Peyer's patch (tissue), 4 donors: ENCODE measurements around the gene ATL3. TPM values are rescaled to one million over a fixed set of nuclear protein-coding genes. Genes with fewer than 3 reads are reported as not detected.

ENCODE experiments used
- DNase-seq, 3 donors: peaks; one replicate each; pipeline ENCODE4 v3.0.0-alpha.2; 2017 to 2019
- H3K27ac ChIP-seq, 4 donors: fragments of 200-600 bp; sonication (generic); one replicate each; pipeline ENCODE4 v1.5.1; 2016 to 2019
- H3K27me3 ChIP-seq, 2 donors: fragments of 200-600 bp; sonication (generic); one replicate each; pipeline ENCODE4 v1.5.1; 2019
- H3K36me3 ChIP-seq, 3 donors: fragments of 200-600 bp; sonication (generic); one replicate each; pipeline ENCODE4 v1.5.1; 2016 to 2019
- H3K4me1 ChIP-seq, 4 donors: fragments of 200-600 bp; sonication (generic); one replicate each; pipeline ENCODE4 v1.5.1; 2016 to 2019
- H3K4me3 ChIP-seq, 4 donors: fragments of 200-600 bp; sonication (generic); 1 replicate in 3 of 4; 2 replicates in 1 of 4; pipeline ENCODE4 v1.5.1; 2016 to 2019; ENCODE audit warnings: mild to moderate bottlenecking in 1 of 4
- H3K9me3 ChIP-seq, 4 donors: fragments of 200-600 bp; sonication (generic); one replicate each; pipeline ENCODE4 v1.5.1; 2016 to 2019; ENCODE audit warnings: mild to moderate bottlenecking in 1 of 4
- CTCF ChIP-seq, 6 experiments: fragments of 450-650 bp in 4 of 6; fragments of 200-600 bp in 2 of 6; sonication (generic) in 1 of 6; IDR thresholded peaks; one replicate each; pipeline ENCODE4 v1.5.1; 2017 to 2019; ENCODE audit warnings: antibody characterized with exemption in 6 of 6, mild to moderate bottlenecking in 3 of 6, moderate library complexity in 1 of 6
- POLR2A ChIP-seq, 2 donors: fragments of 450-650 bp; IDR thresholded peaks; one replicate each; pipeline ENCODE4 v1.5.1; 2017; ENCODE audit warnings: antibody characterized with exemption in 2 of 2, mild to moderate bottlenecking in 2 of 2, moderate library complexity in 2 of 2
- total RNA-seq, 4 donors: library from RNA; depleted of rRNA; stranded (reverse); fragments of >200 nt; gene quantifications; one replicate each; pipeline ENCODE4 v1.1.0, GENCODE V29; 2016

The ATL3 gene
- total RNA-seq, 4 donors from 2014 or later: 25.5 to 38.4 (median 31.3) TPM

DNA sequence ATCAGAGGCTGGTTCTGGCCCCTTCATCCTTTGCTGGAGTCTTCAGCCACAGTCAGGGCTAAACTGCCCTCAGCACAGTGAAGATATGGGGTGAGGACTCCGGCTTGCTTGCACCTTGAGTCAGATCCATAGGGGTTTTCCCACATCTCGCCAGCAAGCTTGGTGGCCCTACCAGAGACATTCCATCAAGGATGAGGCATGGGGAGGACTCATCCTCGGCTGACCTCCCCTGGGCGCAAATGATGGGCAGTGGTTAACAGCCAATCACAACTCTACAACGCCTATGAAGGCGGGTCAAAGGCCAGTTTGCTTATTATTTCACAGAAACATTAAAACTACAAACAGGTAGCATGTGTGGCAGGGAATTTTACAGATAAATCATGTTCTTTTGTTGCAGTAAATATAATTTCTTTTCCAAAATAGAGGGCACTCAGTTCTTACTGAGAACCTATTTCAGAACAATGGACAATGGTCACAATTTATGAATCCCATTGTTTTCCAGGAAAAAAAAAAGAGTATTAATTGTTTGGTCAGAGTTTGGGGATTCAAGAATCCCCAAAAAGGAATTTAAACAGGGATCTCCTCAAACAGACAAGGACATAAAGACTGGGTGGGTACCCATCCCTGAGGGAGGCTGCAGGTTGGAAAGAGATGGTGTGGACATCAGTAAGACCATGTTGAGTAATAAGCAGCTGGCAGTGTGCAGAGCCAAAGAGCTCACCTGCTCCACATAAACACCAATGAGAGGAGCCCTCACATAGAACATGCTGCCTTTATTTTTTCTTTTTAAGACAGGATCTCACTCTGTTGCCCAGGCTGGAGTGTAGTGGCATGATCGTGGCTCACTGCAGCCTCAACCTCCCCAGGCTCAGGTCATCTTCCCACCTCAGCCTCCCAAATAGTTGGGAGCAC, 71.7 kb downstream of the ATL3 start:
- peaks cover 0 to 6% (median 0%) of the 10 kb centered on the region in 4 donors for H3K4me1 ChIP-seq
- H3K27me3 ChIP-seq: no peaks in the 10 kb centered on the region
- no peak overlapping the region for H3K27ac ChIP-seq
- peaks cover 0 to 6% (median 0%) of the 10 kb centered on the region in 3 donors for H3K36me3 ChIP-seq
- no peak overlapping the region for H3K4me3 ChIP-seq
- TF ChIP-seq CTCF (IDR thresholded peaks at IDR 0.05): no peak
- DNase-seq: peak in 1 of 3 donors; percentile 41
- H3K9me3 ChIP-seq: no peaks in the 10 kb centered on the region

DNA sequence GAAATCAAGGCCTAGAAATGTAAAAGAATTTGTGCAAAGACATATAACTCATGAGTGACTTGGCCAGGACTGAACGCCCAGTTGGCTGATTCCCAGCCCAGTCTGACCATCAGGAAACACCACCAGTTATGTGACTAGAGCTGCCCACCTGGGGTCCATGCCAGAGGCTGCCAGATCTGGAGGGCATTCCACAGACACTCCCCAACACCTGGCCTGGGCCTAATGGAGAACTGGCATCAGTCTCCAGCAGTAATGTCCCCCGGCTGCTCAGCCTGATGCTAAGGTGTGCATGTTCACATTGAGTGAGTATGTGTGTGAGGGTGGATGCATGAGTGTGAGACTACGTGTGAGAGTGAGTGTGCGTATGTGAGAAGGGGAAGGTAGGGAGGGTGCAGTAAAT, 72.6 kb downstream of the ATL3 start:
- TF ChIP-seq POLR2A (IDR thresholded peaks at IDR 0.05) (no peak), CTCF (IDR thresholded peaks at IDR 0.05) (no peak)
- H3K4me3 ChIP-seq: no peak overlapping the region

GRCh38 chr11:63595296-63595695, 75.9 kb downstream of the ATL3 start:
- H3K27ac ChIP-seq: no peak overlapping the region
- no peaks in the 10 kb centered on the region for H3K9me3 ChIP-seq
- H3K36me3 ChIP-seq: peaks cover 0 to 6% (median 0%) of the 10 kb centered on the region in 3 donors
- H3K27me3 ChIP-seq: no peaks in the 10 kb centered on the region
- no peak overlapping the region for H3K4me3 ChIP-seq
- DNase-seq: no peak
- no peaks in the 10 kb centered on the region for H3K4me1 ChIP-seq
- no peak for TF ChIP-seq CTCF (IDR thresholded peaks at IDR 0.05)
- TF ChIP-seq POLR2A (IDR thresholded peaks at IDR 0.05): no peak

More for the DNA sequence above, 72.6 kb downstream of the ATL3 start:
- H3K36me3 ChIP-seq: peaks cover 0 to 6% (median 0%) of the 10 kb centered on the region in 3 donors
- no peaks in the 10 kb centered on the region for H3K9me3 ChIP-seq
- peaks cover 0 to 6% (median 0%) of the 10 kb centered on the region in 4 donors for H3K4me1 ChIP-seq
- no peaks in the 10 kb centered on the region for H3K27me3 ChIP-seq
- DNase-seq: peak in 1 of 3 donors; percentile 31
- no peak overlapping the region for H3K27ac ChIP-seq

DNA sequence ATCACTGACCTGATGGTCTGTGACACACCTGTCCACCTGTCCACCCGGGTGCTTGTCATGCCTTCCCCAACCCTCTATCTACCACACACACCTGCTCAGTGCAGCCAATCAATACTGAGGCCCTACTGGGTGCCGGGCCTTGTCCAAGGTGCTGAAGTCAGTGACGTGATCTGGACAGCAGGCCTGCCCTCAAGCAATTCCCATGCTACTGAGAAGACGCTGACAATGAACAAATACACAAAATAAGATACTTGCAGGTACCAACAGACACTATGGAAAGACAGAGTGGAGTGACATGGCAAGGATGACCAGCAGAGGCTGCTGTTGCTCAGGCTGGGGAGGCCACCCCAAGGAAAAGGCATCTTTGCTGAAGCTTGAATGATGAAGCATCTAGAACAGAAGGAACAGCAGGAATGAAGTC, 78.2 kb downstream of the ATL3 start:
- Histone ChIP-seq H3K36me3 (peaks cover 0 to 14% (median 0%) of the 10 kb centered on the region in 3 donors), H3K27ac (no peak overlapping the region)

More for the DNA sequence above, 78.2 kb downstream of the ATL3 start:
- Histone ChIP-seq H3K4me3 (no peak overlapping the region), H3K9me3 (no peaks in the 10 kb centered on the region), H3K4me1 (no peaks in the 10 kb centered on the region), H3K27me3 (no peaks in the 10 kb centered on the region)
- peak in 1 of 3 donors; percentile 63 for DNase-seq
- TF ChIP-seq POLR2A (IDR thresholded peaks at IDR 0.05): no peak
- TF ChIP-seq CTCF (IDR thresholded peaks at IDR 0.05): peak in 4 of 6 experiments; percentile 37 to 80 (median 76)
